ENCODE results near the gene FRAS1.

Gene FRAS1

GRCh38 chr4:78558410-78558809 is 501.3 kb downstream of the FRAS1 start:
- DNase-seq = no peak

- DNase-seq = no peak
Observed at GRCh38 chr4:78560296-78560963, 503.3 kb downstream of the FRAS1 start.

GRCh38 chr4:78561677-78562076 is 504.6 kb downstream of the FRAS1 start:
- no peak for DNase-seq

GRCh38 chr4:78562687-78563086 is 505.6 kb downstream of the FRAS1 start:
- DNase-seq = no peak

GRCh38 chr4:78565971-78566372 is 508.8 kb downstream of the FRAS1 start:
- no peak for DNase-seq

GRCh38 chr4:78566834-78567499 is 509.8 kb downstream of the FRAS1 start:
- no peak for DNase-seq

- DNase-seq = no peak
Observed at GRCh38 chr4:78567500-78568060, 510.5 kb downstream of the FRAS1 start.

- no peak for DNase-seq
Observed at GRCh38 chr4:78568640-78569305, 511.6 kb downstream of the FRAS1 start.

GRCh38 chr4:78569306-78569821 is 512.2 kb downstream of the FRAS1 start:
- DNase-seq = no peak

GRCh38 chr4:78570117-78570516 is 513.0 kb downstream of the FRAS1 start:
- no peak for DNase-seq

GRCh38 chr4:78571804-78572203 is 514.7 kb downstream of the FRAS1 start:
- no peak for DNase-seq

GRCh38 chr4:78578674-78579425 is 521.7 kb downstream of the FRAS1 start:
- DNase-seq = no peak

GRCh38 chr4:78581618-78582017 is 524.5 kb downstream of the FRAS1 start:
- no peak for DNase-seq

- DNase-seq = no peak
Observed at GRCh38 chr4:78584863-78585547, 527.9 kb downstream of the FRAS1 start.

GRCh38 chr4:78585633-78586032 is 528.5 kb downstream of the FRAS1 start:
- DNase-seq = no peak

- DNase-seq = no peak
Observed at GRCh38 chr4:78588894-78589545, 531.9 kb downstream of the FRAS1 start.

GRCh38 chr4:78591404-78591803 is 534.3 kb downstream of the FRAS1 start:
- DNase-seq = no peak

- peak; percentile 21 for DNase-seq
Observed at GRCh38 chr4:78592088-78592783, 535.1 kb downstream of the FRAS1 start.

Measured in activated CD4-positive, alpha-beta T cell treated with anti-CD3 and anti-CD28 coated beads, Interleukin-2, amount 50 U/mL, for 16 hours (primary cell).